ENCODE results near the gene CLIC5.

DNA sequence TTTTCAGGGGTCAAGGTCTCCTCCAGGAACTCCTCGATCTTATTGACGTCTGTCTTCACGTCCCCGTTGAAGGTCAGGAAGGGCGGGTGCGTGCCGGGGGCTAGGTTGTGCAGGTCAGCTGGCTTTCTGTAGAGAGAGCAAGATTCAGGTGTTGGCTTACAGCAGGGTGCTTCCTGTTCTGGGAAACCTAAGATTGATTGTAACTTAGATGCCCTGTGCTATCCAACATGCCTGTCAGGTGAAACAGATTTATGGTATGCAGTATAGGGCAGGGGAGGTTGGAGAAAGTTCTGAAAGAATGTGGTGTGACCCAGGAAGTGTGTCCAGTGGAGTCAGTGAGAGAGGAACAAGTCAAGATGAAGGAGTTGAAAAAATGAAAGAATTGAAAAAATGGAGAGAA is 66.4 kb downstream of the CLIC5 start:
- TF ChIP-seq, protein P1, sequence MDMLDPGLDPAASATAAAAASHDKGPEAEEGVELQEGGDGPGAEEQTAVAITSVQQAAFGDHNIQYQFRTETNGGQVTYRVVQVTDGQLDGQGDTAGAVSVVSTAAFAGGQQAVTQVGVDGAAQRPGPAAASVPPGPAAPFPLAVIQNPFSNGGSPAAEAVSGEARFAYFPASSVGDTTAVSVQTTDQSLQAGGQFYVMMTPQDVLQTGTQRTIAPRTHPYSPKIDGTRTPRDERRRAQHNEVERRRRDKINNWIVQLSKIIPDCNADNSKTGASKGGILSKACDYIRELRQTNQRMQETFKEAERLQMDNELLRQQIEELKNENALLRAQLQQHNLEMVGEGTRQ (IDR thresholded peaks at IDR 0.05; ENCODE audit: low read length): no peak
- no peak for TF ChIP-seq MAX (IDR thresholded peaks at IDR 0.05)
- TF ChIP-seq JUND (IDR thresholded peaks at IDR 0.05; ENCODE audit: low read length): no peak
- TF ChIP-seq CTCF (IDR thresholded peaks at IDR 0.05; ENCODE audit: control extremely low read depth in 1 of 3, insufficient read depth in 1 of 3, low read depth in 1 of 3, low read length in 3 of 3): no peak
- no peak for TF ChIP-seq GABPA (IDR thresholded peaks at IDR 0.05; ENCODE audit: borderline replicate concordance, insufficient read depth, low read length)

All from H1 (cell line).